Activated CD4-positive, alpha-beta T cell treated with anti-CD3 and anti-CD28 coated beads, Interleukin-2, amount 50 U/mL, for 4 hours (primary cell): ENCODE data around the gene FANCC.
"Not testable (repeated sequence)": the region's sequence is repeated elsewhere in the genome, so short reads cannot be mapped to it uniquely, and the experiment has no call there.

Experiments
- DNase-seq, 2 experiments: peaks; one replicate each; pipeline ENCODE4 v3.0.0-alpha.2; 2020

FANCC gene

GRCh38 chr9:95317119-95317892 lies at the start of gene FANCC:
FANCC (minus strand) TSS chr9:95317709; CDS start chr9:95249291, 68,418 bp downstream.
- DNase-seq = peak; percentile 81 to 83

- no peak for DNase-seq
Observed at GRCh38 chr9:95366731-95367325, 49.3 kb upstream of the FANCC start.

- no peak for DNase-seq
Observed at GRCh38 chr9:95365766-95366165, 48.3 kb upstream of the FANCC start.

- no peak for DNase-seq
Observed at GRCh38 chr9:95363051-95363841, 45.7 kb upstream of the FANCC start.

GRCh38 chr9:95360866-95361265 lies 43.4 kb upstream of the FANCC start:
- no peak for DNase-seq

GRCh38 chr9:95357316-95357715 lies 39.8 kb upstream of the FANCC start:
- no peak for DNase-seq

- no peak for DNase-seq
Observed at GRCh38 chr9:95355500-95355899, 38.0 kb upstream of the FANCC start.

GRCh38 chr9:95351051-95351450 lies 33.5 kb upstream of the FANCC start:
- DNase-seq = no peak

GRCh38 chr9:95350266-95350665 lies 32.8 kb upstream of the FANCC start:
- DNase-seq = no peak

GRCh38 chr9:95349091-95350038 lies 31.9 kb upstream of the FANCC start:
- DNase-seq = no peak

- DNase-seq = no peak
Observed at GRCh38 chr9:95346021-95346420, 28.5 kb upstream of the FANCC start.

- no peak for DNase-seq
Observed at GRCh38 chr9:95344735-95345325, 27.3 kb upstream of the FANCC start.

- DNase-seq = no peak
Observed at GRCh38 chr9:95343725-95344287, 26.3 kb upstream of the FANCC start.

GRCh38 chr9:95342571-95342970 lies 25.1 kb upstream of the FANCC start:
- no peak for DNase-seq

GRCh38 chr9:95341293-95341962 lies 23.9 kb upstream of the FANCC start:
- no peak for DNase-seq

- no peak for DNase-seq
Observed at GRCh38 chr9:95338243-95338642, 20.7 kb upstream of the FANCC start.

- no peak for DNase-seq
Observed at GRCh38 chr9:95336281-95336680, 18.8 kb upstream of the FANCC start.

- DNase-seq = no peak
Observed at GRCh38 chr9:95333426-95333825, 15.9 kb upstream of the FANCC start.

- DNase-seq = no peak
Observed at GRCh38 chr9:95332860-95333259, 15.4 kb upstream of the FANCC start.

GRCh38 chr9:95330720-95331404 lies 13.4 kb upstream of the FANCC start:
- DNase-seq = no peak

GRCh38 chr9:95329061-95329460 lies 11.6 kb upstream of the FANCC start:
- not testable (repeated sequence) for DNase-seq
